Natural killer cell treated with Interleukin-12 subunit alpha and Interleukin-12 subunit beta and Interleukin-15 and Interleukin-18, amount 100 ng/mL, for 72 hours (primary cell): Measurements from ENCODE around the gene MOB1B. TPM values are rescaled to one million over a fixed set of nuclear protein-coding genes. Genes with fewer than 3 reads are reported as not detected.

Experiments
- ATAC-seq, 2 donors: fragments of 150-1000 bp; cut with Tn5 transposase in 1 of 2; sonication (Bioruptor Pico), chemical (Tn5 transposase) in 1 of 2; 2 replicates each; pipeline ENCODE4 v1.10.0; 2021
- DNase-seq: peaks from one replicate; pipeline ENCODE4 v3.0.0; 2022; ENCODE audit warnings: low spot score
- H3K27ac Mint-ChIP-seq, 2 donors: 1 replicate in 1 of 2; 2 replicates in 1 of 2; pipeline ENCODE4 v1.8.0; 2022; ENCODE audit warnings: mixed read lengths in 2 of 2, mild to moderate bottlenecking in 1 of 2, moderate library complexity in 1 of 2
- H3K27me3 Mint-ChIP-seq, 2 donors: 1 replicate in 1 of 2; 2 replicates in 1 of 2; pipeline ENCODE4 v1.8.0; 2022; ENCODE audit warnings: mixed read lengths in 2 of 2
- H3K36me3 Mint-ChIP-seq: one replicate; pipeline ENCODE4 v1.8.0; 2022; ENCODE audit warnings: mixed read lengths
- H3K4me1 Mint-ChIP-seq, 2 donors: 1 replicate in 1 of 2; 2 replicates in 1 of 2; pipeline ENCODE4 v1.8.0; 2022; ENCODE audit warnings: low read depth in 2 of 2, mixed read lengths in 2 of 2, mild to moderate bottlenecking in 1 of 2
- H3K4me3 Mint-ChIP-seq: one replicate; pipeline ENCODE4 v1.8.0; 2022; ENCODE audit warnings: mixed read lengths
- H3K9me3 Mint-ChIP-seq: 2 replicates; pipeline ENCODE4 v1.8.0; 2022; ENCODE audit warnings: mixed read lengths
- total RNA-seq, 2 donors: library from RNA; stranded (reverse); gene quantifications; one replicate each; pipeline ENCODE4 v1.2.3, GENCODE V29; 2022

MOB1B gene
- total RNA-seq, 2 donors from 2014 or later = 14.4 to 17.8 TPM

GRCh38 chr4:70925899-70926635 is 23.9 kb downstream of the MOB1B start:
- H3K27ac Mint-ChIP-seq = peak overlapping the region; percentile 44 to 78
- no peaks in the 10 kb centered on the region for H3K27me3 Mint-ChIP-seq
- H3K36me3 Mint-ChIP-seq = no peaks in the 10 kb centered on the region
- no peak for DNase-seq
- peaks cover 25 to 37% of the 10 kb centered on the region in 2 donors for H3K4me1 Mint-ChIP-seq
- peak overlapping the region; percentile 44 for H3K4me3 Mint-ChIP-seq
- no peaks in the 10 kb centered on the region for H3K9me3 Mint-ChIP-seq
- ATAC-seq = peak in 1 of 2 donors; percentile 78

- H3K27ac Mint-ChIP-seq = peak overlapping the region in 1 of 2 donors; percentile 23
- DNase-seq (no peak), ATAC-seq (no peak)
- no peaks in the 10 kb centered on the region for H3K27me3 Mint-ChIP-seq
- peaks cover 25 to 38% of the 10 kb centered on the region in 2 donors for H3K4me1 Mint-ChIP-seq
- no peaks in the 10 kb centered on the region for H3K36me3 Mint-ChIP-seq
- H3K4me3 Mint-ChIP-seq = no peak overlapping the region
- H3K9me3 Mint-ChIP-seq = no peaks in the 10 kb centered on the region
Observed at GRCh38 chr4:70927502-70928137, 25.5 kb downstream of the MOB1B start.

GRCh38 chr4:70930530-70931256 is 28.5 kb downstream of the MOB1B start:
- DNase-seq = no peak
- Mint-ChIP-seq H3K27me3 (no peaks in the 10 kb centered on the region), H3K9me3 (no peaks in the 10 kb centered on the region), H3K4me1 (peaks cover 22 to 32% of the 10 kb centered on the region in 2 donors), H3K27ac (no peak overlapping the region), H3K36me3 (no peaks in the 10 kb centered on the region), H3K4me3 (no peak overlapping the region)
- ATAC-seq = no peak

GRCh38 chr4:70931347-70931746 is 29.2 kb downstream of the MOB1B start:
- Mint-ChIP-seq H3K27me3 (no peaks in the 10 kb centered on the region), H3K9me3 (no peaks in the 10 kb centered on the region), H3K36me3 (no peaks in the 10 kb centered on the region), H3K4me1 (peaks cover 19 to 29% of the 10 kb centered on the region in 2 donors), H3K27ac (no peak overlapping the region), H3K4me3 (no peak overlapping the region)
- no peak for DNase-seq
- no peak for ATAC-seq

GRCh38 chr4:70932984-70933383 is 30.8 kb downstream of the MOB1B start:
- Mint-ChIP-seq H3K27ac (no peak overlapping the region), H3K9me3 (no peaks in the 10 kb centered on the region), H3K36me3 (no peaks in the 10 kb centered on the region), H3K27me3 (no peaks in the 10 kb centered on the region), H3K4me1 (peaks cover 13 to 21% of the 10 kb centered on the region in 2 donors), H3K4me3 (no peak overlapping the region)
- ATAC-seq = no peak
- DNase-seq = no peak

GRCh38 chr4:70935038-70935695 is 33.0 kb downstream of the MOB1B start:
- Mint-ChIP-seq H3K36me3 (no peaks in the 10 kb centered on the region), H3K27ac (no peak overlapping the region), H3K27me3 (no peaks in the 10 kb centered on the region), H3K9me3 (no peaks in the 10 kb centered on the region), H3K4me1 (peaks cover 19 to 22% of the 10 kb centered on the region in 2 donors), H3K4me3 (no peak overlapping the region)
- DNase-seq = no peak
- ATAC-seq = no peak

GRCh38 chr4:70936200-70936787 is 34.1 kb downstream of the MOB1B start:
- ATAC-seq = no peak
- Mint-ChIP-seq H3K9me3 (no peaks in the 10 kb centered on the region), H3K27ac (peak overlapping the region in 1 of 2 donors; percentile 75), H3K36me3 (no peaks in the 10 kb centered on the region), H3K4me3 (peak overlapping the region; percentile 49), H3K27me3 (no peaks in the 10 kb centered on the region), H3K4me1 (peaks cover 13 to 15% of the 10 kb centered on the region in 2 donors)
- DNase-seq = no peak

GRCh38 chr4:70938086-70938485 is 35.9 kb downstream of the MOB1B start:
- ATAC-seq = no peak
- H3K27ac Mint-ChIP-seq = no peak overlapping the region
- H3K36me3 Mint-ChIP-seq = no peaks in the 10 kb centered on the region
- H3K9me3 Mint-ChIP-seq = no peaks in the 10 kb centered on the region
- peaks cover 13% of the 10 kb centered on the region in 2 donors for H3K4me1 Mint-ChIP-seq
- H3K27me3 Mint-ChIP-seq = no peaks in the 10 kb centered on the region
- no peak for DNase-seq
- no peak overlapping the region for H3K4me3 Mint-ChIP-seq

- Mint-ChIP-seq H3K36me3 (no peaks in the 10 kb centered on the region), H3K27me3 (no peaks in the 10 kb centered on the region), H3K4me3 (no peak overlapping the region), H3K9me3 (no peaks in the 10 kb centered on the region), H3K27ac (no peak overlapping the region), H3K4me1 (peaks cover 16 to 19% of the 10 kb centered on the region in 2 donors)
- ATAC-seq (no peak), DNase-seq (no peak)
Observed at GRCh38 chr4:70940134-70940533, 38.0 kb downstream of the MOB1B start.

- Mint-ChIP-seq H3K9me3 (no peaks in the 10 kb centered on the region), H3K36me3 (no peaks in the 10 kb centered on the region), H3K4me3 (no peak overlapping the region), H3K4me1 (peaks cover 11 to 19% of the 10 kb centered on the region in 2 donors), H3K27ac (no peak overlapping the region), H3K27me3 (no peaks in the 10 kb centered on the region)
- DNase-seq (no peak), ATAC-seq (no peak)
Observed at GRCh38 chr4:70943114-70943513, 40.9 kb downstream of the MOB1B start.

GRCh38 chr4:70945046-70945445 is 42.9 kb downstream of the MOB1B start:
- Mint-ChIP-seq H3K36me3 (no peaks in the 10 kb centered on the region), H3K4me3 (no peak overlapping the region), H3K9me3 (no peaks in the 10 kb centered on the region), H3K4me1 (peaks cover 8 to 23% of the 10 kb centered on the region in 2 donors), H3K27ac (no peak overlapping the region), H3K27me3 (no peaks in the 10 kb centered on the region)
- ATAC-seq (no peak), DNase-seq (no peak)

- DNase-seq (no peak), ATAC-seq (no peak)
- no peaks in the 10 kb centered on the region for H3K27me3 Mint-ChIP-seq
- no peaks in the 10 kb centered on the region for H3K36me3 Mint-ChIP-seq
- no peak overlapping the region for H3K4me3 Mint-ChIP-seq
- peaks cover 7 to 21% of the 10 kb centered on the region in 2 donors for H3K4me1 Mint-ChIP-seq
- H3K9me3 Mint-ChIP-seq = no peaks in the 10 kb centered on the region
- no peak overlapping the region for H3K27ac Mint-ChIP-seq
Observed at GRCh38 chr4:70945452-70946055, 43.4 kb downstream of the MOB1B start.

- no peak overlapping the region for H3K4me3 Mint-ChIP-seq
- DNase-seq = no peak
- no peak overlapping the region for H3K27ac Mint-ChIP-seq
- H3K9me3 Mint-ChIP-seq = no peaks in the 10 kb centered on the region
- no peaks in the 10 kb centered on the region for H3K36me3 Mint-ChIP-seq
- no peak for ATAC-seq
- no peaks in the 10 kb centered on the region for H3K27me3 Mint-ChIP-seq
- peaks cover 9 to 21% of the 10 kb centered on the region in 2 donors for H3K4me1 Mint-ChIP-seq
Observed at GRCh38 chr4:70946939-70947338, 44.8 kb downstream of the MOB1B start.
